DOHH2 (cell line): ENCODE measurements around the gene RAB17.

Source experiments
- H3F3A ChIP-seq: fragments of 200-600 bp; sonication (generic), shearing (Covaris generic); 2 replicates; pipeline ENCODE4 v1.6.0; 2016; ENCODE audit warnings: antibody characterized with exemption, mild to moderate bottlenecking; ENCODE audit not compliant: control insufficient read depth, insufficient read depth
- H3K27ac ChIP-seq: fragments of 200-600 bp; sonication (generic); 2 replicates; pipeline ENCODE4 v1.5.1; 2014; ENCODE audit warnings: low read depth, mild to moderate bottlenecking, low read length, moderate library complexity
- H3K27me3 ChIP-seq: fragments of 200-600 bp; sonication (generic); 2 replicates; pipeline ENCODE4 v1.6.1; 2014; ENCODE audit warnings: mild to moderate bottlenecking, low read length, mixed read lengths; ENCODE audit not compliant: control insufficient read depth
- H3K36me3 ChIP-seq: fragments of 200-600 bp; sonication (generic); 2 replicates; pipeline ENCODE4 v1.6.1; 2014; ENCODE audit warnings: mild to moderate bottlenecking, low read length, moderate library complexity, mixed read lengths; ENCODE audit not compliant: control insufficient read depth
- H3K4me1 ChIP-seq: fragments of 200-600 bp; sonication (generic); 2 replicates; pipeline ENCODE4 v1.6.1; 2014; ENCODE audit warnings: mild to moderate bottlenecking, low read length, mixed read lengths; ENCODE audit not compliant: control insufficient read depth
- H3K4me2 ChIP-seq: fragments of 200-600 bp; sonication (generic); 2 replicates; pipeline ENCODE4 v1.6.0; 2014; ENCODE audit warnings: mild to moderate bottlenecking, low read length, moderate library complexity
- H3K4me3 ChIP-seq: fragments of 200-600 bp; sonication (generic); 2 replicates; pipeline ENCODE4 v1.5.1; 2014; ENCODE audit warnings: mild to moderate bottlenecking, low read length, mixed read lengths
- H3K79me2 ChIP-seq: fragments of 200-600 bp; sonication (generic); 2 replicates; pipeline ENCODE4 v1.6.1; 2014; ENCODE audit warnings: mild to moderate bottlenecking, low read length, mixed read lengths; ENCODE audit not compliant: control insufficient read depth
- H3K9me2 ChIP-seq: fragments of 200-600 bp; sonication (generic); replicated peaks from 2 replicates; pipeline ENCODE4 v1.6.1; 2014; ENCODE audit warnings: mild to moderate bottlenecking, low read length, mixed read lengths; ENCODE audit not compliant: control insufficient read depth
- H3K9me3 ChIP-seq: fragments of 200-600 bp; sonication (generic); 2 replicates; pipeline ENCODE4 v1.6.1; 2014; ENCODE audit warnings: antibody characterized with exemption, low read length, mixed read lengths; ENCODE audit not compliant: control insufficient read depth, insufficient read depth
- H4K20me1 ChIP-seq: fragments of 200-600 bp; sonication (generic); 2 replicates; pipeline ENCODE4 v1.6.0; 2014; ENCODE audit warnings: low read depth, mild to moderate bottlenecking, antibody characterized with exemption, low read length, moderate library complexity; ENCODE audit not compliant: control insufficient read depth, insufficient read depth
- CTCF ChIP-seq: fragments of 200-600 bp; sonication (generic); IDR thresholded peaks from one replicate; pipeline ENCODE4 v1.5.1; 2014; ENCODE audit warnings: antibody characterized with exemption, mild to moderate bottlenecking, low read depth, low read length; ENCODE audit not compliant: poor library complexity, severe bottlenecking
- EZH2phosphoT487 ChIP-seq: fragments of 200-600 bp; sonication (generic); IDR thresholded peaks from 2 replicates; pipeline ENCODE4 v1.6.1; 2017; ENCODE audit warnings: borderline replicate concordance, mild to moderate bottlenecking, antibody characterized with exemption, low read length, moderate library complexity, mixed read lengths

RAB17 gene

GRCh38 chr2:237574894-237575868, 15.4 kb downstream of the RAB17 start:
- no peaks in the 10 kb centered on the region for H3F3A ChIP-seq
- H3K4me2 ChIP-seq, result no peak overlapping the region
- no peaks in the 10 kb centered on the region for H3K79me2 ChIP-seq
- no peaks in the 10 kb centered on the region for H3K9me2 ChIP-seq
- no peaks in the 10 kb centered on the region for H3K36me3 ChIP-seq
- no peak overlapping the region for H3K27ac ChIP-seq
- H3K27me3 ChIP-seq, result peaks cover 7% of the 10 kb centered on the region; the same call in 1 of the 2 replicates
- no peaks in the 10 kb centered on the region for H3K4me1 ChIP-seq
- no peak overlapping the region for H3K4me3 ChIP-seq
- no peak for TF ChIP-seq CTCF
- TF ChIP-seq EZH2phosphoT487, result no peak
- H3K9me3 ChIP-seq, result no peaks in the 10 kb centered on the region
- no peaks in the 10 kb centered on the region for H4K20me1 ChIP-seq

DNA sequence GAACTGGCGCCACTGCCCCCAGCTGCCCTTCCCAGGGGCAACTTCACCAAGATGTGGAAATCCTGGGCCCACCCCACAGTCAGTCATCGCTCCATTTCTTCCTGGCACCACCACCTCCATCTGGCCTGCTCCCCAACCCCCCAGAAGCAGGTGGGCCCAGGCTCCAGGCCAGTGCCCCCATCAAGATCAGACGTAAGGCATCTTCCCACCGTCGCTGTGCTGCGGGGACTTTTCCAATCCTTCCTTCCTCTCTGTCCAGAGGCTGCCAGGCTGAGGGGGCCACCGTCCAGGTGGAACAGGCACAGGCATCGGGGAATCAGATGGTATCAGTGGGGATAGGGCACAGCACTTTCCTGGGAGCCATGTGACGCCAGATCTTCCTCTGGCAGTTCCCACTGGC, 16.1 kb downstream of the RAB17 start:
- Histone ChIP-seq H3K27ac (no peak overlapping the region), H3K4me3 (no peak overlapping the region), H3K27me3 (peaks cover 3% of the 10 kb centered on the region; the same call in 1 of the 2 replicates), H3K79me2 (no peaks in the 10 kb centered on the region), H3K4me2 (no peak overlapping the region), H3F3A (no peaks in the 10 kb centered on the region), H3K9me3 (no peaks in the 10 kb centered on the region), H3K9me2 (no peaks in the 10 kb centered on the region), H3K36me3 (no peaks in the 10 kb centered on the region), H4K20me1 (no peaks in the 10 kb centered on the region), H3K4me1 (no peaks in the 10 kb centered on the region)
- no peak for TF ChIP-seq EZH2phosphoT487
- TF ChIP-seq CTCF, result no peak

DNA sequence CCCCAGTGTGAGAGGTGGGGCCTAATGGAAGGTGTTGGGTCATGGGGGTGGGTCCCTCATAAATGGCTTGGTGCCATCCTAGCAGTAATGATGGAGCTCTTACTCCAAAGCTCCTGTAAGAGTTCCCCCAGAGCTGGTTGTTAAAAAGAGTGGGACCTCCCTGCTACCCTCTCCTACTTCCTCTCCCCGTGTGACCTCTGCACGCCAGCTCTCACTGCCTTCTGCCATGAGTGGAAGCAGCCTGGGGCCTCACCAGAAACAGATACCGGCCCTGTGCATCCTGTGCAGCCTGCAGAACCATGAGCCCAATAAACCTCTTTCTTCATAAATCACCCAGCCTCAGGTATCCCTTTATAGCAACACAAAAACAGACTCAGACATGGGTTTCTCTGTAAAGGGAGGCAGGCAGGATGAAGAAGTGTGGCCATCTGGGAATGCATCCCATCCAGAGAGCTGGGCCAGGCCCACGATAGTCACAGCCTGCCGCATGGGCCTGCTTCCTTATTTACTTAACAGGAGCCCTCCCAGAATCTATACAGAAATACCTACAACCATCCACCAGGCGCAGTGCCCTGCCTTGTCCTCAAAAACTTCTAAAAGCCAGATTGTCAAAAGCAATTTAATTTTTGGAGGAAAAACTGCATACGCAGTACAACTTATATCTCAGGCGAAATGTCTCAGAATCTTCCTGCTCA, 16.7 kb downstream of the RAB17 start:
- no peaks in the 10 kb centered on the region for H3K36me3 ChIP-seq
- H3K4me2 ChIP-seq, result no peak overlapping the region
- TF ChIP-seq CTCF (no peak), EZH2phosphoT487 (no peak)
- no peaks in the 10 kb centered on the region for H3F3A ChIP-seq
- H3K9me3 ChIP-seq, result no peaks in the 10 kb centered on the region
- no peaks in the 10 kb centered on the region for H3K9me2 ChIP-seq
- H3K4me1 ChIP-seq, result no peaks in the 10 kb centered on the region
- H3K79me2 ChIP-seq, result no peaks in the 10 kb centered on the region
- no peaks in the 10 kb centered on the region for H4K20me1 ChIP-seq
- H3K4me3 ChIP-seq, result no peak overlapping the region
- peaks cover 3% of the 10 kb centered on the region; the same call in 1 of the 2 replicates for H3K27me3 ChIP-seq
- H3K27ac ChIP-seq, result no peak overlapping the region
